Esophagus muscularis mucosa (tissue), 4 donors: ENCODE data around the gene AK5. TPM values are rescaled to one million over a fixed set of nuclear protein-coding genes. Genes with fewer than 3 reads are reported as not detected.
"Not testable (repeated sequence)": the region's sequence is repeated elsewhere in the genome, so short reads cannot be mapped to it uniquely, and the experiment has no call there.

Source experiments
- DNase-seq: peaks from one replicate; pipeline ENCODE4 v3.0.0-alpha.2; 2017; ENCODE audit errors: extremely low spot score
- H3K27ac ChIP-seq, 4 donors: fragments of 200-600 bp; sonication (generic); replicated peaks in 1 of 4; 1 replicate in 3 of 4; 2 replicates in 1 of 4; pipeline ENCODE4 v1.5.1; 2016 to 2019; ENCODE audit warnings: mild to moderate bottlenecking in 1 of 4
- H3K27me3 ChIP-seq, 4 donors: fragments of 200-600 bp; sonication (generic); one replicate each; pipeline versions ENCODE4 v1.5.1 to v1.6.0; 2016 to 2019
- H3K36me3 ChIP-seq, 4 donors: fragments of 200-600 bp; sonication (generic); one replicate each; pipeline ENCODE4 v1.5.1; 2016 to 2019
- H3K4me1 ChIP-seq, 4 donors: fragments of 200-600 bp; sonication (generic); one replicate each; pipeline ENCODE4 v1.5.1; 2016 to 2019
- H3K4me3 ChIP-seq, 4 donors: fragments of 200-600 bp; sonication (generic); 1 replicate in 2 of 4; 2 replicates in 2 of 4; pipeline ENCODE4 v1.5.1; 2016 to 2019; ENCODE audit warnings: mild to moderate bottlenecking in 4 of 4, moderate library complexity in 1 of 4
- H3K9me3 ChIP-seq, 4 donors: fragments of 200-600 bp; sonication (generic); 1 replicate in 3 of 4; 2 replicates in 1 of 4; pipeline ENCODE4 v1.5.1; 2016 to 2019
- CTCF ChIP-seq, 3 experiments: fragments of 200-600 bp in 2 of 3; fragments of 450-650 bp in 1 of 3; sonication (generic) in 2 of 3; IDR thresholded peaks; one replicate each; pipeline ENCODE4 v1.5.1; 2017 to 2019; ENCODE audit warnings: antibody characterized with exemption in 3 of 3, mild to moderate bottlenecking in 2 of 3, moderate library complexity in 1 of 3
- EP300 ChIP-seq: sonication (generic); formaldehyde crosslinking; IDR thresholded peaks from one replicate; pipeline ENCODE4 v1.6.1; 2017; ENCODE audit warnings: antibody characterized with exemption
- POLR2A ChIP-seq: fragments of 450-650 bp; IDR thresholded peaks from one replicate; pipeline ENCODE4 v1.6.1; 2017; ENCODE audit warnings: antibody characterized with exemption, moderate library complexity, mild to moderate bottlenecking, low read depth
- POLR2AphosphoS5 ChIP-seq, 2 donors: sonication (generic); formaldehyde crosslinking; IDR thresholded peaks; one replicate each; pipeline ENCODE4 v1.6.1; 2017; ENCODE audit warnings: antibody characterized with exemption in 2 of 2
- WGBS: methylation state at CpG from one replicate; pipeline ENCODE4 v1.1.5; 2018; 5-methylcytosine and 5-hydroxymethylcytosine counted together
- intact Hi-C: fragments of 100-400 bp; cut with DNase I; formaldehyde crosslinking; loops from one replicate; pipeline ENCODE4 v1.15.1; 2023
- total RNA-seq, 4 donors: library from RNA; depleted of rRNA; stranded (reverse); fragments of >200 nt; gene quantifications; one replicate each; pipeline versions ENCODE4 v1.1.0 to v1.2.1, GENCODE V29; 2016

The AK5 gene
- total RNA-seq, 4 donors from 2014 or later, result 0.97 to 2.5 (median 2.0) TPM

- TF ChIP-seq CTCF (IDR thresholded peaks at IDR 0.05) (no peak), POLR2A (no peak), POLR2AphosphoS5 (IDR thresholded peaks at IDR 0.05) (no peak), EP300 (no peak)
- Histone ChIP-seq H3K4me3 (no peak overlapping the region), H3K27me3 (no peaks in the 10 kb centered on the region), H3K36me3 (no peaks in the 10 kb centered on the region), H3K9me3 (peaks cover 0 to 8% (median 2%) of the 10 kb centered on the region in 4 donors), H3K4me1 (peaks cover 2 to 15% (median 13%) of the 10 kb centered on the region in 4 donors), H3K27ac (peak overlapping the region; percentile 32 to 61 (median 46))
- DNase-seq, result no peak
- intact Hi-C loops, result no loop called here
- 60% methylated on average over 17 of the region's 17 CpGs for WGBS
Measured at GRCh38 chr1:77513839-77514763, 232.3 kb downstream of the AK5 start.

DNA sequence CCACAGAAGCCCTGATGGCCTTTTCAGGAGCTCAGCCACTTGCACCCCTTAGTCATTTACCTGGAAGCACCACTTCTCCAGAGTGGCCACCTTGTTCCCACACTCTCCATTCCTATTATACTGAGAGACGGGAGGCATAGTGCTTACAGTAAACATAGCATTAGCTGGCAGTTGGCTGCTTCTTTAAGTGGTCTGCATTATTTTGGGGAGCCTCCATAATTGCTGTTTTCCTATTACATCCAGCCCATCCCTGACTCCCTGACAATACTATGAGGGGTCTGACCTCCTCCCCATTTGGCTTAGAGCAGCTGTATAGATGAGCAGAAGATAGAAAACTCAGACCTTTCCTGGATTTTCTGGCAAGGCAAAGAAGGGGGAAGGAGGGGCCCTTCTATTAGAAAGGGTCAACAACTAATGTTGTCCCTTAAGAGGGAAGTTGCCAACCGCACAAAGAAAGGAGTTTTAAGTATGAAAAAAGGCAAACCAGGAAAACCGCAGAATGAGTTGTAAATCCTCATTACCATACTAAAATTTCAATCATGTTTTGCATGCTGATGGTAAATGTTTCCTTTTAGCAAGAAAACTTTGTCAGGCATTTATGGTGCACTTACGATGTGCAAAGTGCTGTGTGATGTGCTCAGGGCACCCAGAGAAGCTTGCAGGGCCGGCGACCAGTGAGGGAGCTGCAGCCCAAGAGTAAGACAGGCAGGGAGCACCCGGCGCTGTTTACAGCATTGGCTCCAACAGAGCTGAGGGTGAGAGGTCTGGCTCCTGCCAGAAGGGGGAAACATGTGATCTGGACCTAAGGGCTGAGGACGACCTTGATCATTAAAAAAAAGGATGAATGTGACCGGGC, 233.3 kb downstream of the AK5 start:
- intact Hi-C loops, result no loop called here
- Histone ChIP-seq H3K4me3 (no peak overlapping the region), H3K27ac (peak overlapping the region; percentile 32 to 61 (median 46)), H3K36me3 (no peaks in the 10 kb centered on the region), H3K9me3 (peaks cover 0 to 12% (median 4%) of the 10 kb centered on the region in 4 donors), H3K27me3 (no peaks in the 10 kb centered on the region), H3K4me1 (peaks cover 2 to 15% (median 13%) of the 10 kb centered on the region in 4 donors)
- no peak for TF ChIP-seq EP300
- no peak for DNase-seq
- 40% methylated on average over 10 of the region's 10 CpGs for WGBS

DNA sequence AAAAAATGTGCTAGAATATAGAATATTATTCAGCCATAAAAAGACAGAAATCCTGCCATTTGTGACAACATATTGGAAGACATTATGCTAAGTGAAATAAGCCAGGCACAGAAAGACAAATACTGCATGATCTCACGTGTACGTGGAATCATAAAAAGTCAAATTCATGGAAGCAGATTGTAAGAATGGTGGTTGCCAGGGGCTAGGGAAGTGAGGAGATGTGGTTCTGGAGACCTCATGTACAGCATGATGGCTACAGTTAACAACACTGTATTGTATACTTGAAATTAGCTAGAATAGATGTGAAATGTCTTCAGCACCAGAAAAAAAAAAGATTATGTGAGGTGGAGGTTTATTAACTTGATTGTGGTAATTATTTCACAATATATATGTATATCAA, 234.3 kb downstream of the AK5 start:
- Histone ChIP-seq H3K9me3 (peaks cover 0 to 12% (median 4%) of the 10 kb centered on the region in 4 donors), H3K27ac (peak overlapping the region in 2 of 4 donors; percentile 49 to 61), H3K4me1 (peaks cover 2 to 15% (median 13%) of the 10 kb centered on the region in 4 donors), H3K27me3 (no peaks in the 10 kb centered on the region), H3K36me3 (no peaks in the 10 kb centered on the region), H3K4me3 (no peak overlapping the region)
- intact Hi-C loops, result no loop called here
- DNase-seq, result no peak
- 78% methylated on average over 2 of the region's 2 CpGs for WGBS
- no peak for TF ChIP-seq POLR2A

DNA sequence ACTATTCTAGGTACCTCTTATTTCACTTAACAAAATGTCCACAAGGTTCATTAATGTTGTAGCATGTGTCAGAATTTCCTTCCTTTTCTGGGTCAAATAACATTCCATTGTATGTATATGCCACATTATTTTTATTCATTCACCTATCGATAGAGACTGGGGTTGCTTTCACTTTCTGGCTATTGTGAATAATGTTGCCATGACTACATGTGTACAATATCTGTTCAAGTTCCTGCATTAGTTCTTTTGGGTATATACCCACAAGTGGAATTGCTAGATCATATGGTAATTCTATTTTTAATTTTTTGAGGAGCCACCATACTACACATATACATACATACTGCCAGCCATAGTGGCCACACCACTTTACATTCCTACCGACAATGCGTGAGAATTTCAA, 242.2 kb downstream of the AK5 start:
- peaks cover 0 to 4% (median 2%) of the 10 kb centered on the region in 4 donors for H3K9me3 ChIP-seq
- no peaks in the 10 kb centered on the region for H3K27me3 ChIP-seq
- H3K4me1 ChIP-seq, result no peaks in the 10 kb centered on the region
- WGBS, result 92% methylated on average over 3 of the region's 3 CpGs
- H3K27ac ChIP-seq, result no peak overlapping the region
- TF ChIP-seq POLR2A, result no peak
- no peak for TF ChIP-seq CTCF (IDR thresholded peaks at IDR 0.05)
- TF ChIP-seq POLR2AphosphoS5 (IDR thresholded peaks at IDR 0.05), result no peak
- no peak for TF ChIP-seq EP300
- no peaks in the 10 kb centered on the region for H3K36me3 ChIP-seq
- DNase-seq, result no peak
- intact Hi-C loops, result no loop called here
- H3K4me3 ChIP-seq, result no peak overlapping the region

- intact Hi-C loops, result loop anchor here (5.0 kb wide), 1 partner anchor 384 kb away; no protein-coding TSS in a partner anchor
- not testable (repeated sequence) for H3K27ac ChIP-seq, H3K9me3 ChIP-seq, H3K4me3 ChIP-seq, DNase-seq, H3K36me3 ChIP-seq, H3K4me1 ChIP-seq, H3K27me3 ChIP-seq
- 93% methylated on average over 8 of the region's 8 CpGs for WGBS
Measured at GRCh38 chr1:77531149-77531548, 249.3 kb downstream of the AK5 start.

- not testable (repeated sequence) for DNase-seq, H3K4me3 ChIP-seq, H3K9me3 ChIP-seq, H3K36me3 ChIP-seq, H3K4me1 ChIP-seq, H3K27ac ChIP-seq, H3K27me3 ChIP-seq
- intact Hi-C loops, result loop anchor here (5.0 kb wide), 1 partner anchor 384 kb away; no protein-coding TSS in a partner anchor
- WGBS, result 74% methylated on average over 3 of the region's 49 CpGs
Measured at GRCh38 chr1:77531596-77532280, 249.9 kb downstream of the AK5 start.
